Cardiac fibroblast (primary cell): ENCODE data around the gene VLDLR.

Source experiments
- DNase-seq, 2 donors: peaks; one replicate each; pipeline versions ENCODE4 v3.0.0 to v3.0.0-alpha.2; 2010; ENCODE audit warnings: low read depth in 2 of 2
- H3K4me3 ChIP-seq, 2 donors: replicated peaks in 1 of 2; 1 replicate in 1 of 2; 2 replicates in 1 of 2; pipeline ENCODE4 v1.5.1; 2011; ENCODE audit warnings: low read depth in 2 of 2, low read length in 2 of 2, mild to moderate bottlenecking in 2 of 2, moderate library complexity in 1 of 2
- CTCF ChIP-seq: IDR thresholded peaks from one replicate; pipeline ENCODE4 v1.5.1; 2011; ENCODE audit warnings: low read depth, mild to moderate bottlenecking, low read length, inconsistent platforms

Gene VLDLR

GRCh38 chr9:2595973-2596372, 25.6 kb upstream of the VLDLR start:
- H3K4me3 ChIP-seq: no peak overlapping the region
- DNase-seq: no peak
- no peak for TF ChIP-seq CTCF

GRCh38 chr9:2597483-2597882, 24.1 kb upstream of the VLDLR start:
- peak; percentile 17 to 33 for DNase-seq
- no peak overlapping the region for H3K4me3 ChIP-seq
- no peak for TF ChIP-seq CTCF

- no peak overlapping the region for H3K4me3 ChIP-seq
- TF ChIP-seq CTCF: no peak
- peak in 1 of 2 donors; percentile 30 for DNase-seq
Measured at GRCh38 chr9:2599896-2600295, 21.7 kb upstream of the VLDLR start.

- TF ChIP-seq CTCF: no peak
- no peak overlapping the region for H3K4me3 ChIP-seq
- DNase-seq: no peak
Measured at GRCh38 chr9:2600307-2600706, 21.3 kb upstream of the VLDLR start.

- no peak overlapping the region for H3K4me3 ChIP-seq
- no peak for TF ChIP-seq CTCF
- no peak for DNase-seq
Measured at GRCh38 chr9:2601785-2602378, 19.7 kb upstream of the VLDLR start.

- peak in 1 of 2 donors; percentile 26 for DNase-seq
- TF ChIP-seq CTCF: no peak
- H3K4me3 ChIP-seq: no peak overlapping the region
Measured at GRCh38 chr9:2602704-2603116, 18.9 kb upstream of the VLDLR start.

GRCh38 chr9:2603621-2604020, 18.0 kb upstream of the VLDLR start:
- no peak for DNase-seq
- no peak overlapping the region for H3K4me3 ChIP-seq
- TF ChIP-seq CTCF: no peak
